Stimulated activated CD4-positive, alpha-beta T cell treated with anti-CD3 and anti-CD28 coated beads, TNF-alpha, amount 100 ng/mL, for 48 hours (primary cell): ENCODE results near the gene P2RY4.
"Not testable (repeated sequence)": the region's sequence is repeated elsewhere in the genome, so short reads cannot be mapped to it uniquely, and the experiment has no call there.

Experiments used
- DNase-seq, 3 donors: peaks; one replicate each; pipeline ENCODE4 v3.0.0-alpha.2; 2020; ENCODE audit warnings: low read depth in 3 of 3

Gene P2RY4

GRCh38 chrX:70260104-70260503 is at the start of gene P2RY4:
TSS of gene P2RY4 (minus strand) at chrX:70260204. CDS start at chrX:70259624, 580 bp downstream.
- DNase-seq = no peak

GRCh38 chrX:70301716-70302115 is 41.7 kb upstream of the P2RY4 start:
- no peak for DNase-seq

- no peak for DNase-seq
Measured at GRCh38 chrX:70293621-70294020, 33.6 kb upstream of the P2RY4 start.

GRCh38 chrX:70292788-70293187 is 32.8 kb upstream of the P2RY4 start:
- DNase-seq = no peak

- peak; percentile 58 to 67 (median 61) for DNase-seq
Measured at GRCh38 chrX:70289793-70290770, 30.1 kb upstream of the P2RY4 start, which contains the start of the genes KIF4A and PDZD11. TSS of gene KIF4A (plus strand) at chrX:70290104. CDS start at chrX:70290459, 355 bp downstream. TSS of gene PDZD11 (minus strand) at chrX:70289927. CDS start at chrX:70289341, 586 bp downstream.

GRCh38 chrX:70289168-70289792 is 29.3 kb upstream of the P2RY4 start:
- no peak for DNase-seq

GRCh38 chrX:70281951-70282350 is 21.9 kb upstream of the P2RY4 start, which contains the start of gene RAB41:
TSS of gene RAB41 (plus strand) at chrX:70282172. CDS start at chrX:70282218, 46 bp downstream.
- no peak for DNase-seq

GRCh38 chrX:70280573-70280972 is 20.6 kb upstream of the P2RY4 start:
- DNase-seq = no peak

GRCh38 chrX:70279081-70279480 is 19.1 kb upstream of the P2RY4 start:
- DNase-seq = no peak

- DNase-seq = not testable (repeated sequence)
Measured at GRCh38 chrX:70274029-70274428, 14.0 kb upstream of the P2RY4 start.

- no peak for DNase-seq
Measured at GRCh38 chrX:70268034-70268433, 8.0 kb upstream of the P2RY4 start, which contains the start of gene ARR3. TSS of gene ARR3 (plus strand) at chrX:70268334. CDS start at chrX:70269386, 1,052 bp downstream.

GRCh38 chrX:70264784-70265183 is 4.8 kb upstream of the P2RY4 start:
- DNase-seq = no peak

GRCh38 chrX:70262952-70263567 is 3.1 kb upstream of the P2RY4 start:
- DNase-seq = peak in 2 of 3 donors; percentile 0 to 52

- no peak for DNase-seq
Measured at GRCh38 chrX:70257423-70258288, 2.3 kb downstream of the P2RY4 start.

- no peak for DNase-seq
Measured at GRCh38 chrX:70255452-70255851, 4.6 kb downstream of the P2RY4 start.

GRCh38 chrX:70254909-70255308 is 5.1 kb downstream of the P2RY4 start:
- no peak for DNase-seq

- DNase-seq = no peak
Measured at GRCh38 chrX:70254063-70254400, 6.0 kb downstream of the P2RY4 start.

- DNase-seq = peak in 1 of 3 donors; percentile 1
Measured at GRCh38 chrX:70253377-70254062, 6.5 kb downstream of the P2RY4 start.

- no peak for DNase-seq
Measured at GRCh38 chrX:70252491-70252890, 7.5 kb downstream of the P2RY4 start.

- no peak for DNase-seq
Measured at GRCh38 chrX:70247252-70247651, 12.8 kb downstream of the P2RY4 start.
